ENCODE data around the gene PRELID1. TPM values are rescaled to one million over a fixed set of nuclear protein-coding genes. Genes with fewer than 3 reads are reported as not detected.
"Not testable (repeated sequence)": the region's sequence is repeated elsewhere in the genome, so short reads cannot be mapped to it uniquely, and the experiment has no call there.

The PRELID1 gene
- total RNA-seq, 1 donor, result 82.2 TPM

DNA sequence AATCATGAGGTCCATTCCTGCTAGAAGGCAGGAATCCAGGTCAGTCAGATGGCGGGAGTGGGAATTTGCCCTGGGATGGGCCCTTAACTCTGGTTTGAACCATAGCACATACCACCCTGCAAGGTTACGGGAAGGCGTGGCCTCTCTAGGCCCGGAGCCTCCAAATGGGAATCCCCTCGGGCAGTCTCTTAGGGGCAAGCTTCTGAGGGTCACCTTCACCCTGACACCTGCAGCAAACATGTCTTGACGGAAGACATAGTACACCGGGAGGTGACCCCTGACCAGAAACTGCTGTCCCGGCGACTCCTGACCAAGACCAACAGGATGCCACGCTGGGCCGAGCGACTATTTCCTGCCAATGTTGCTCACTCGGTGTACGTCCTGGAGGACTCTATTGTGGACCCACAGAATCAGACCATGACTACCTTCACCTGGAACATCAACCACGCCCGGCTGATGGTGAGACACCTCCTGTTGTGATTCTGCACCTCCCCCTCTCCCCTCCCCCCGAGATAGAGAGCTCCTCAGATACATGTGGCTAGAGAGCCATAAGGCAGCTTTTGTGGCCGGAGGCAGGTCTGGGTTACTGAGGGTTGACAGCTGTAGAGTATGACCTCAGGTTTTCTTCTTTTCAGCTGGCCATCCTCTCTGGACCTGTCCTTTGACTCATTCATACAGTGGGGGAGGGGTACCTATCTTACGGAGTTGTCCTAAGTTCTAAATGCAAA, 957 bp downstream of the PRELID1 start:
- peaks cover 25% of the 10 kb centered on the region for H4K20me1 ChIP-seq (ENCODE audit: insufficient read depth, low read length)
- peaks cover 55% of the 10 kb centered on the region for H3K36me3 ChIP-seq (ENCODE audit: insufficient read depth, low read length)
- H3K4me2 ChIP-seq (ENCODE audit: insufficient read depth, low read length), result peak overlapping the region; percentile 93
- peak overlapping the region; percentile 91 for H3K4me3 ChIP-seq (ENCODE audit: insufficient read depth, low read length)
- peak; percentile 88 for DNase-seq (ENCODE audit: insufficient read length, low spot score, missing footprints)
- peak overlapping the region; percentile 85 for H3K27ac ChIP-seq (ENCODE audit: low read depth, low read length)
- TF ChIP-seq, protein P1, sequence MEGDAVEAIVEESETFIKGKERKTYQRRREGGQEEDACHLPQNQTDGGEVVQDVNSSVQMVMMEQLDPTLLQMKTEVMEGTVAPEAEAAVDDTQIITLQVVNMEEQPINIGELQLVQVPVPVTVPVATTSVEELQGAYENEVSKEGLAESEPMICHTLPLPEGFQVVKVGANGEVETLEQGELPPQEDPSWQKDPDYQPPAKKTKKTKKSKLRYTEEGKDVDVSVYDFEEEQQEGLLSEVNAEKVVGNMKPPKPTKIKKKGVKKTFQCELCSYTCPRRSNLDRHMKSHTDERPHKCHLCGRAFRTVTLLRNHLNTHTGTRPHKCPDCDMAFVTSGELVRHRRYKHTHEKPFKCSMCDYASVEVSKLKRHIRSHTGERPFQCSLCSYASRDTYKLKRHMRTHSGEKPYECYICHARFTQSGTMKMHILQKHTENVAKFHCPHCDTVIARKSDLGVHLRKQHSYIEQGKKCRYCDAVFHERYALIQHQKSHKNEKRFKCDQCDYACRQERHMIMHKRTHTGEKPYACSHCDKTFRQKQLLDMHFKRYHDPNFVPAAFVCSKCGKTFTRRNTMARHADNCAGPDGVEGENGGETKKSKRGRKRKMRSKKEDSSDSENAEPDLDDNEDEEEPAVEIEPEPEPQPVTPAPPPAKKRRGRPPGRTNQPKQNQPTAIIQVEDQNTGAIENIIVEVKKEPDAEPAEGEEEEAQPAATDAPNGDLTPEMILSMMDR (IDR thresholded peaks at IDR 0.05; ENCODE audit: extremely low read depth, low read depth, low read length), result no peak
- peaks cover 23% of the 10 kb centered on the region for H3K4me1 ChIP-seq (ENCODE audit: insufficient read depth, low read length)
- H3K9me3 ChIP-seq (ENCODE audit: low read depth, low read length), result no peaks in the 10 kb centered on the region
- H2AFZ ChIP-seq (ENCODE audit: low read length), result no peak overlapping the region
- H3K27me3 ChIP-seq (ENCODE audit: insufficient read depth, low read length), result no peaks in the 10 kb centered on the region
- H3K79me2 ChIP-seq (ENCODE audit: insufficient read depth, low read length), result peaks cover 62% of the 10 kb centered on the region

DNA sequence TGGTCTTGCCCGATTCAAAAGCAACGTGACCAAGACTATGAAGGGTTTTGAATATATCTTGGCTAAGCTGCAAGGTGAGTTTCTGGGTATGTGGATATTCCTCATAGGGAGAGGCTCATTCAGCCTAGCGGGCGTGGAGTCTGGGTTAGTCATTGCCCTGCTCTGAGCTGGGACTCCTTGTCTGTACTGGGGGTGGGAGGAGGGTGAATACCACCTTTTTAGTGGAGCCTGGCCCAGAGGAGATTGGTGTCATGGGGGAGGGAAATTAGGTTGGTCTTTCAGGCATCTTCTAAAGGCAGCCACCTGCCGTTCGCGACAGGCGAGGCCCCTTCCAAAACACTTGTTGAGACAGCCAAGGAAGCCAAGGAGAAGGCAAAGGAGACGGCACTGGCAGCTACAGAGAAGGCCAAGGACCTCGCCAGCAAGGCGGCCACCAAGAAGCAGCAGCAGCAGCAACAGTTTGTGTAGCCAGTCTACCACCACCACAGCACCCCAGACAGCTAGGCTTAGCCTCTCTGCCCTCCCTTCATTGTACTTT, 2.6 kb downstream of the PRELID1 start:
- H3K4me1 ChIP-seq (ENCODE audit: insufficient read depth, low read length), result peaks cover 37% of the 10 kb centered on the region
- H4K20me1 ChIP-seq (ENCODE audit: insufficient read depth, low read length), result peaks cover 36% of the 10 kb centered on the region
- H3K36me3 ChIP-seq (ENCODE audit: insufficient read depth, low read length), result peaks cover 47% of the 10 kb centered on the region
- not testable (repeated sequence) for H3K27ac ChIP-seq (ENCODE audit: low read depth, low read length); H3K9me3 ChIP-seq (ENCODE audit: low read depth, low read length); H3K27me3 ChIP-seq (ENCODE audit: insufficient read depth, low read length); H3K4me2 ChIP-seq (ENCODE audit: insufficient read depth, low read length); H2AFZ ChIP-seq (ENCODE audit: low read length); H3K4me3 ChIP-seq (ENCODE audit: insufficient read depth, low read length)
- peaks cover 73% of the 10 kb centered on the region for H3K79me2 ChIP-seq (ENCODE audit: insufficient read depth, low read length)
- peak; percentile 92 for DNase-seq (ENCODE audit: insufficient read length, low spot score, missing footprints)

DNA sequence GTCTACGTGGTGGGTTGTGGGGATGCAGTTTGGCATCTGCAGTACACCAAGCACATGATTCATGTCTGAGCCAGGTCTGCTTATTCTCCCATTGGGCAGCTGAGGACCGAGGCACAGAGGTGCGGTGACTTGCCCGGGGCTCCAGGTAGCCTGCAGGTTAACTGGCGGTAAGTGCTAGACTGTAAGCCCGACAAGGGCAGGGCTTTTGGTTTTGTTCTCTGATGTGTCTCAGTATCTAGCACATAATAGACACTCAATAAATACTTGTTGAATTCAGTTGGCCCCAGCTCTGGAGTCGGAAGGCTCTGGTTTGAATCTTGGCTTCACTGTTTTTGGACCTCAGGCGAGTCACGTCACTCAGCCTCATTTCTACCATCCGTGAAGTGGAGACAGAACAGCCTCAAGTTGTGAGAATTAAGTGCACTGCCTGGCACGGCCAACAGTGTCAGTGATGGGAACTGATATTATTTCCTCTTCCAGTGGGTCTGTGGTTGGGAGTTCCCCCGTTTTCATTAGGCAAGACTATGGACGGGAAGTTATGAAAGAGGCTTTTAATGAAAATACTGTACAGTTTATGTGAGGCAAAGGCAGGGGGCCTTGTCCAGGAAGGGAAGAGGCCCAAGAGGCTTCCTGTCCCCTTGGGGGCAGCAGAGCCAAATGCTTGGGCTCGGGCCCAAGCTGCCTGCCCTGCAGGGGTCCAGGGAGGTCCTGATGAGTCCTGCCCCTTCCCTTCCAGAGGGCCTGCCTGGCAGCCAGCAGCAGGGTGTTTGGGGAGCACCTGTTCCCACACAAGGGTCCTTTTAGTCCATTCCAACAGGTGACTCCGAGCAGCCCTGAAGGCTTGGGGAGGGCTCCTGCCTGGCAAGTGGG, 3.3 kb downstream of the PRELID1 start:
- no peak overlapping the region for H2AFZ ChIP-seq (ENCODE audit: low read length)
- TF ChIP-seq, protein P1 (IDR thresholded peaks at IDR 0.05; ENCODE audit: extremely low read depth, low read depth, low read length), result no peak
- H3K4me3 ChIP-seq (ENCODE audit: insufficient read depth, low read length), result no peak overlapping the region
- no peaks in the 10 kb centered on the region for H3K9me3 ChIP-seq (ENCODE audit: low read depth, low read length)
- peaks cover 40% of the 10 kb centered on the region for H3K36me3 ChIP-seq (ENCODE audit: insufficient read depth, low read length)
- peaks cover 39% of the 10 kb centered on the region for H3K4me1 ChIP-seq (ENCODE audit: insufficient read depth, low read length)
- DNase-seq (ENCODE audit: insufficient read length, low spot score, missing footprints), result no peak
- H4K20me1 ChIP-seq (ENCODE audit: insufficient read depth, low read length), result peaks cover 34% of the 10 kb centered on the region
- no peaks in the 10 kb centered on the region for H3K27me3 ChIP-seq (ENCODE audit: insufficient read depth, low read length)
- peaks cover 67% of the 10 kb centered on the region for H3K79me2 ChIP-seq (ENCODE audit: insufficient read depth, low read length)
- no peak overlapping the region for H3K27ac ChIP-seq (ENCODE audit: low read depth, low read length)
- H3K4me2 ChIP-seq (ENCODE audit: insufficient read depth, low read length), result no peak overlapping the region

DNA sequence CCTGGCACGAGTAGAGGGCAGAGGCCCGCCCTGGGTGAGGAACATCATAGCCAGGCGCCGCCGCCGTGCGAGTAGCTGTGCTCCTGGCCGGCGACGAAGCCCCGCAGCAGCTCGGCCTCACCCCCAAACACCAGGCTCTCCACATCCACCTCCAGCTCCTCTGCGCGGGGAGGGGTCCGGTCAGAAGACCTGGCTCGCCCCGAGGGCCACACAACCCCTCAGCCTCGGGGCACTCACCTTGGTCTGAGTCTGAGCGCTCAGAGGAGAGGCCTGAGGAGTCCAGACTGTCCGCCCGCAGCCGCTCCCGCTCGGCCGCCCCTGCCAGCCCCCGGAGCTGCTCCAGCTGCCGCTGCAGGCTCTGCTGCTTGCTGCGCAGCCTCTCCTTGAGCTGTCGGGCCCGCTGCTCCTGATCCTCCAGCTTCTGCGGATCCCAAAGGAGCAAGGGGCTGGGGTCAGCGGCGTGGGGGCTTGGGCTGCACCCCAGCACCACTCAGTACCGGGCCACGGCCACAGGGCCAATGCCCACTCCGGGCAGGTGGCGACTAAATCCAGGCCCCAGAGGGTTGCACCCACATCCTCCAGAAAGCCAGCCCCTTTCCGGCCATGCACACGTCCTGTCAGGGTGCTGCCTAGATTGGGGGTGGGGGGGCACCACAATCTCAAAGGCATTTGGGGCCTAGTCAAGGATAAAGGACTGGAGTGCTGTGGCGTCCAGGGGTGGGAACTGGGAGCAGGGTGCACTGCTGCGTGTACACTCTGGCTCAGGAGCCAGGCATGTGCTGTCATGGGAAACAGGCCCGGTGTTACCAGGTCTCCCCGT, 4.2 kb downstream of the PRELID1 start:
- H3K36me3 ChIP-seq (ENCODE audit: insufficient read depth, low read length), result peaks cover 37% of the 10 kb centered on the region

More for the DNA sequence above, 4.2 kb downstream of the PRELID1 start:
- Histone ChIP-seq H4K20me1 (ENCODE audit: insufficient read depth, low read length) (peaks cover 30% of the 10 kb centered on the region), H2AFZ (ENCODE audit: low read length) (no peak overlapping the region), H3K9me3 (ENCODE audit: low read depth, low read length) (no peaks in the 10 kb centered on the region), H3K4me1 (ENCODE audit: insufficient read depth, low read length) (peaks cover 36% of the 10 kb centered on the region), H3K27me3 (ENCODE audit: insufficient read depth, low read length) (no peaks in the 10 kb centered on the region), H3K4me2 (ENCODE audit: insufficient read depth, low read length) (no peak overlapping the region), H3K79me2 (ENCODE audit: insufficient read depth, low read length) (peaks cover 59% of the 10 kb centered on the region), H3K4me3 (ENCODE audit: insufficient read depth, low read length) (no peak overlapping the region), H3K27ac (ENCODE audit: low read depth, low read length) (no peak overlapping the region)
- TF ChIP-seq, protein P1 (IDR thresholded peaks at IDR 0.05; ENCODE audit: extremely low read depth, low read depth, low read length), result no peak
- no peak for DNase-seq (ENCODE audit: insufficient read length, low spot score, missing footprints)
